Measurements from ENCODE around the gene INPP4A.
A peak's percentile ranks its signal among the peaks of the same experiment; 100 is the strongest.

INPP4A gene

GRCh38 chr2:98471402-98472131, 26.9 kb downstream of the INPP4A start:
- DNase-seq (ENCODE audit: low read depth) = no peak
- no peak overlapping the region for H3K4me3 ChIP-seq (ENCODE audit: low read depth, low read length)
- no peak for TF ChIP-seq CTCF (IDR thresholded peaks at IDR 0.05; ENCODE audit: insufficient read depth, low read depth, low read length, missing control alignments)

- DNase-seq (ENCODE audit: low read depth) = no peak
- no peak overlapping the region for H3K4me3 ChIP-seq (ENCODE audit: low read depth, low read length)
- no peak for TF ChIP-seq CTCF (IDR thresholded peaks at IDR 0.05; ENCODE audit: insufficient read depth, low read depth, low read length, missing control alignments)
Measured at GRCh38 chr2:98472132-98472650, 27.5 kb downstream of the INPP4A start.

GRCh38 chr2:98472961-98473746, 28.5 kb downstream of the INPP4A start:
- no peak for DNase-seq (ENCODE audit: low read depth)
- H3K4me3 ChIP-seq (ENCODE audit: low read depth, low read length) = no peak overlapping the region
- no peak for TF ChIP-seq CTCF (IDR thresholded peaks at IDR 0.05; ENCODE audit: insufficient read depth, low read depth, low read length, missing control alignments)

DNA sequence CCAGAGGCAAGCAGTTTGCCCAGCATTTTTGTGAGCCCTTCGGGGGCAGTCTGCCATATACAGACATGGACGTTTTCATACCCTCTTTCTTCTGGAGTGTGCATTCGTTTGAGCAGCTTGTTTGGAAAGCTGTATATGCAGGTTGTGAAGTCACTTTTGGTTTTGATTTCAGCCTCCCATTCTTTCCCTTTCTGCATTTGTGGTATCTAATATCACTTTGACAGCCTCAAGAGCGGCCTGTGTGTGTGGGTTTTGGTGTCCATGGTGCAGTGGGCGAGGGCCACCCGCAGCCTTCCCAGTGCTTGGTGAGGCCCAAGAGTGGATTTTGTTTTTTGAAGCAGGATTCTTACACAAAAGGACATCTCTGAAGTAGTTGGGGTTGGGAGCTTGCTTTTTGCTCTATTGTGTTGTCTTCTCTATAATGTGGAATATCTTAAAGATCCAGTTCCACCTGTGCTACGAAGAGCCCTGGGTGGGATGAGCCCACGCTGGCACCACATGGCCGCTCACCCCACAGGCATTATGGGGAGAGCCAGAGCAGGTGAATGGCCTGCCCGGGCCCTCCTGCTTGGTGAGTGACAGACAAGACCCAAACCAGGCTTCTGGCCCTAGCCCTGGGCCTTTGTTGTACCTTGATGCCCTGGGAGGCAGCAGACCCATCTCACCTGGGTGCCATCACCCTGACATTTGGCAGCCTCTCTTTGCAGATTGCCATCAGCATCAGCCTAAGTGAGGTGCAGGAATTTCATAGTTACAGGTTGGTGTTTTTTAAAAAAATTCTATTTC, 29.5 kb downstream of the INPP4A start:
- peak overlapping the region; percentile 24 for H3K4me3 ChIP-seq (ENCODE audit: low read depth, low read length)
- TF ChIP-seq CTCF (IDR thresholded peaks at IDR 0.05; ENCODE audit: insufficient read depth, low read depth, low read length, missing control alignments) = no peak
- peak; percentile 77 for DNase-seq (ENCODE audit: low read depth)

- no peak for DNase-seq (ENCODE audit: low read depth)
- no peak overlapping the region for H3K4me3 ChIP-seq (ENCODE audit: low read depth, low read length)
- no peak for TF ChIP-seq CTCF (IDR thresholded peaks at IDR 0.05; ENCODE audit: insufficient read depth, low read depth, low read length, missing control alignments)
Measured at GRCh38 chr2:98474979-98475632, 30.4 kb downstream of the INPP4A start.

DNA sequence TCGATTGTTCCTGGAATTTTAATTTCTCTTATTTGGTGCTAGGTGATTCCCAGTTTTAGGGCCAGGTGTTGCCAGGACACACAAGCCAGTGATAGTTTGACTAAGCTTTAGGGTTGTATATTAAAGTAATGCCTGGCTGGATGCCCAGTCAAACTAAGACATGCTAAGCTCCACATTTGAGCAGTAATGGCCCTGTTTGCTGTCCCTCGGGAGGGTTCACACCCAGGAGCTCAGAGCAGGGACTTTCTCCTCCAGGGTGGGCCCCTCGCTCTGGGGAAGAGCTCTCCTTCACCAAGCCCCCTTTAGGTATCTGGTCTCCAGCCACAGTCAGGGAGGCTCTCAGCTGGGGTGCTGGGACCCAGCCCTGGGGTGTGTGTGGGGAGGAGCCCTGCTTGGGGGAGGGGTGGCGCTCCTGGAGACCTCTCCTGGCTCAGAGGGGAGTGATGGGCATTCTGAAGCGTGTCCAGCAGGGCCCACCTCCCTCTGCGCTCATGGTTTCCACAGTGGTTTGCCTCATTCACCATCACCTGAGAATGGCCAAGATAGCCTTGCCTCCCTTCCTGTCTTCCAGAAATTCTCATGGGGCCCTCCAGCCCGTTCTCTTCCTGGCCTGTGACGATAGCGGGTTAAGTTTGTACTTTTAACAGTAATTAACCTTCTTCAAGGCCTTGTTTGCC, 31.7 kb downstream of the INPP4A start:
- peak; percentile 78 for DNase-seq (ENCODE audit: low read depth)
- no peak for TF ChIP-seq CTCF (IDR thresholded peaks at IDR 0.05; ENCODE audit: insufficient read depth, low read depth, low read length, missing control alignments)
- H3K4me3 ChIP-seq (ENCODE audit: low read depth, low read length) = no peak overlapping the region

All from GM12865 (cell line).